SK-N-SH (cell line): Measurements from ENCODE around the gene C11orf86. TPM values are rescaled to one million over a fixed set of nuclear protein-coding genes. Genes with fewer than 3 reads are reported as not detected.
A peak's percentile ranks its signal among the peaks of the same experiment; 100 is the strongest.
"Not testable (repeated sequence)": the region's sequence is repeated elsewhere in the genome, so short reads cannot be mapped to it uniquely, and the experiment has no call there.

Experiments used
- CTCF ChIA-PET: fragments of 300-600, 350-600 bp; formaldehyde crosslinking; extraction: SDS; loops from one replicate; lab custom pipeline; 2021; lab: Yijun Ruan, JAX
- POLR2A ChIA-PET: fragments of 350-600 bp; sonication (Branson Sonifier 250); formaldehyde crosslinking; extraction: SDS; loops from one replicate; lab custom pipeline; 2020; ENCODE audit warnings: antibody characterized with exemption, inconsistent platforms; lab: Yijun Ruan, JAX
- DNase-seq: peaks from one replicate; pipeline ENCODE4 v3.0.0; 2012
- H2AFZ ChIP-seq: fragments of 200-600 bp; sonication (generic); 2 replicates; pipeline ENCODE4 v1.8.1; 2016; ENCODE audit warnings: antibody characterized with exemption, mild to moderate bottlenecking, low read depth
- H3F3A ChIP-seq: fragments of 200-600 bp; sonication (generic); replicated peaks from 2 replicates; pipeline ENCODE3; 2016; ENCODE audit warnings: antibody characterized with exemption, mild to moderate bottlenecking; ENCODE audit not compliant: insufficient read depth
- H3K27ac ChIP-seq, 2 experiments: fragments of 200-500 bp in 1 of 2; fragments of 200-600 bp in 1 of 2; sonication (Bioruptor generic) in 1 of 2; sonication (generic), shearing (Covaris generic) in 1 of 2; 2 replicates each; pipeline versions ENCODE4 v1.5.1 to v1.6.1; 2014 to 2016; ENCODE audit warnings: low read depth in 2 of 2, inconsistent platforms in 1 of 2, low read length in 1 of 2, mild to moderate bottlenecking in 1 of 2, mixed read lengths in 1 of 2
- H3K27me3 ChIP-seq: fragments of 200-600 bp; sonication (generic), shearing (Covaris generic); 2 replicates; pipeline ENCODE4 v1.6.1; 2016; ENCODE audit warnings: mixed run types; ENCODE audit not compliant: insufficient read depth
- H3K36me3 ChIP-seq, 2 experiments: fragments of 200-500 bp in 1 of 2; fragments of 200-600 bp in 1 of 2; sonication (Bioruptor generic) in 1 of 2; sonication (generic) in 1 of 2; replicated peaks in 1 of 2; 2 replicates each; pipeline versions ENCODE3 to v1.5.1; 2014 to 2016; ENCODE audit warnings: low read length in 1 of 2, mild to moderate bottlenecking in 1 of 2; ENCODE audit not compliant: insufficient read depth in 2 of 2, control insufficient read depth in 1 of 2
- H3K4me1 ChIP-seq, 2 experiments: fragments of 200-500 bp in 1 of 2; fragments of 200-600 bp in 1 of 2; sonication (Bioruptor generic) in 1 of 2; sonication (generic), shearing (Covaris generic) in 1 of 2; 2 replicates each; pipeline versions ENCODE4 v1.5.1 to v1.6.1; 2014 to 2016; ENCODE audit warnings: low read depth in 1 of 2, low read length in 1 of 2, mixed run types in 1 of 2; ENCODE audit not compliant: insufficient read depth in 2 of 2, control insufficient read depth in 1 of 2
- H3K4me2 ChIP-seq: fragments of 200-600 bp; sonication (generic), shearing (Covaris generic); 2 replicates; pipeline ENCODE4 v1.6.1; 2017; ENCODE audit warnings: mixed run types
- H3K4me3 ChIP-seq, 2 experiments: fragments of 200-500 bp in 1 of 2; fragments of 200-600 bp in 1 of 2; sonication (Bioruptor generic) in 1 of 2; sonication (generic), shearing (Covaris generic) in 1 of 2; 2 replicates each; pipeline versions ENCODE4 v1.5.1 to v1.8.1; 2014 to 2016; ENCODE audit warnings: low read depth in 2 of 2, inconsistent platforms in 1 of 2, low read length in 1 of 2, mild to moderate bottlenecking in 1 of 2, mixed read lengths in 1 of 2, moderate library complexity in 1 of 2
- H3K79me2 ChIP-seq: fragments of 200-600 bp; sonication (generic); 2 replicates; pipeline ENCODE4 v1.8.1; 2017; ENCODE audit warnings: mild to moderate bottlenecking; ENCODE audit not compliant: insufficient read depth
- H3K9ac ChIP-seq: fragments of 200-600 bp; sonication (generic); 2 replicates; pipeline ENCODE4 v1.6.1; 2017; ENCODE audit warnings: mixed run types
- H3K9me2 ChIP-seq: fragments of 200-600 bp; sonication (generic); 2 replicates; pipeline ENCODE4 v1.6.1; 2017; ENCODE audit warnings: mixed run types
- H3K9me3 ChIP-seq: fragments of 200-600 bp; sonication (generic); 2 replicates; pipeline ENCODE4 v1.6.1; 2017; ENCODE audit warnings: mixed run types, mild to moderate bottlenecking, moderate library complexity
- H4K20me1 ChIP-seq: fragments of 200-600 bp; sonication (generic); 2 replicates; pipeline ENCODE4 v1.6.1; 2017; ENCODE audit warnings: mild to moderate bottlenecking, mixed run types; ENCODE audit not compliant: insufficient read depth
- ELF1 ChIP-seq: IDR thresholded peaks from 2 replicates; pipeline ENCODE4 v1.4.0; 2012
- EP300 ChIP-seq, 2 experiments: IDR thresholded peaks; 2 replicates each; pipeline versions ENCODE4 v1.4.0 to v1.6.1; 2012; ENCODE audit warnings: borderline replicate concordance in 1 of 2, low read depth in 1 of 2, low read length in 1 of 2
- FOXM1 ChIP-seq: IDR thresholded peaks from 2 replicates; pipeline ENCODE4 v1.4.0; 2012; ENCODE audit warnings: low read depth, mild to moderate bottlenecking
- GABPA ChIP-seq: IDR thresholded peaks from 2 replicates; pipeline ENCODE4 v1.4.0; 2012; ENCODE audit warnings: low read depth, mild to moderate bottlenecking
- NFIC ChIP-seq: IDR thresholded peaks from 2 replicates; pipeline ENCODE4 v1.4.0; 2012; ENCODE audit warnings: borderline replicate concordance
- NRF1 ChIP-seq: IDR thresholded peaks from 2 replicates; pipeline ENCODE4 v1.6.1; 2012; ENCODE audit warnings: low read depth, mild to moderate bottlenecking, low read length
- POLR2AphosphoS5 ChIP-seq: IDR thresholded peaks from 2 replicates; pipeline ENCODE4 v1.6.1; 2012; ENCODE audit warnings: low read depth, low read length
- RCOR1 ChIP-seq: fragments of 150-350 bp; IDR thresholded peaks from 2 replicates; pipeline ENCODE4 v1.6.1; 2017; ENCODE audit warnings: antibody characterized with exemption, low read length
- SIN3A ChIP-seq: IDR thresholded peaks from 2 replicates; pipeline ENCODE4 v1.6.1; 2012; ENCODE audit warnings: low read depth, mild to moderate bottlenecking, low read length, moderate library complexity, borderline replicate concordance
- SMC3 ChIP-seq: IDR thresholded peaks from 2 replicates; pipeline ENCODE4 v1.6.1; 2012; ENCODE audit warnings: low read depth, low read length, improper control_type of control experiment
- TCF12 ChIP-seq: IDR thresholded peaks from 2 replicates; pipeline ENCODE4 v1.4.0; 2012
- TEAD4 ChIP-seq: IDR thresholded peaks from 2 replicates; pipeline ENCODE4 v1.4.0; 2012; ENCODE audit warnings: mild to moderate bottlenecking, borderline replicate concordance; ENCODE audit not compliant: insufficient read depth
- WGBS: methylation state at CpG from one replicate; pipeline ENCODE4 v1.1.6; 2017; ENCODE audit warnings: low lambda C conversion rate; 5-methylcytosine and 5-hydroxymethylcytosine counted together
- polyA plus RNA-seq, 3 experiments: library from polyadenylated mRNA; depleted of rRNA; stranded (reverse); fragments of >200 nt; gene quantifications; 2 replicates each; pipeline ENCODE4 v1.2.3, GENCODE V29; 2012
- TF ChIP-seq, protein P1 (sequence below): fragments of 200-600 bp; sonication (generic); IDR thresholded peaks from 2 replicates; pipeline ENCODE4 v1.6.1; 2017; ENCODE audit warnings: antibody characterized with exemption, mild to moderate bottlenecking, moderate library complexity
- TF ChIP-seq, protein P2 (sequence below): IDR thresholded peaks from 2 replicates; pipeline ENCODE4 v1.4.0; 2012; ENCODE audit warnings: low read depth, borderline replicate concordance
- TF ChIP-seq, protein P3 (sequence below): IDR thresholded peaks from 2 replicates; pipeline ENCODE4; 2012
- TF ChIP-seq, protein P4 (sequence below): IDR thresholded peaks from 2 replicates; pipeline ENCODE4 v1.4.0; 2012; ENCODE audit warnings: low read depth, borderline replicate concordance
- TF ChIP-seq, protein P5 (sequence below): fragments of 150-350 bp; IDR thresholded peaks from 2 replicates; pipeline ENCODE4 v1.6.1; 2016; ENCODE audit warnings: mild to moderate bottlenecking, low read depth, low read length

Gene C11orf86
- polyA plus RNA-seq, 1 of the 3 experiments (the other 2 are of a cell fraction): 0.08 TPM

DNA sequence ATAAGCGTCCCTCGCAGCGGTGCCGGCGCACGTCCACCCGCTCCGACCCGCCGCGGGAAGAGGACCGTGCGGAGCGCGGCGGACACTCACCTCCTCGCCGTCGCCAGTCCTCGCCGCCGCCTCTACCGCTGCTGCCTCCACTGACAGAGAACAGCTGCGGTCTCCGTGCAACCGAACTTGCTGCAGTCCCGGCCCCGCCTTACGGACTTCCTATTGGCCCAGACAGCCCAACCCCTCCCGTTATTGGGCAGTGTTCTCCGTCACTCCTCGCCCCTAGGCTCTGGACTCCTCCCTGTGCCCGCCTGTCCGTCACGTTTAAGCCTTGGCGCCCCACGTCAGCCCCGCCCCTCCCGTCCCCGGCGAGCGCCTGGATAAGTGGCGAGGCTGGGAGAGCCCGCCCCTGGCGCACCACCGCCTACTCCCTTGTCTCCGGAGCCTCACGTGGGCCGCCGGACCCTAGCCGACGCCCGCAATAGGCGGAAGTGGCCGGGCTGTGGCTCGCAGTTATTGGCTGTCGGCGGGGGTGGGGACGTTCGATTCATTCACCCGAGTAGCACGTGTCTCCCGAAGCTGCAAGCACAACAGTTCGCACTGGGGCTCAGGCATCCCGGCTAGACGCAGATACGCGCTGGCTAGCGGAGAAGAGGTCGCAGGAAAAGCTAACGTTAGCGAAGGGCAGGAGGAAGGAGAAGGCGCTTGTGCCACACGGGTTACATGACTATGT is 16.7 kb upstream of the C11orf86 start, which contains the start of gene PC (continued):
- TF ChIP-seq, protein P1, sequence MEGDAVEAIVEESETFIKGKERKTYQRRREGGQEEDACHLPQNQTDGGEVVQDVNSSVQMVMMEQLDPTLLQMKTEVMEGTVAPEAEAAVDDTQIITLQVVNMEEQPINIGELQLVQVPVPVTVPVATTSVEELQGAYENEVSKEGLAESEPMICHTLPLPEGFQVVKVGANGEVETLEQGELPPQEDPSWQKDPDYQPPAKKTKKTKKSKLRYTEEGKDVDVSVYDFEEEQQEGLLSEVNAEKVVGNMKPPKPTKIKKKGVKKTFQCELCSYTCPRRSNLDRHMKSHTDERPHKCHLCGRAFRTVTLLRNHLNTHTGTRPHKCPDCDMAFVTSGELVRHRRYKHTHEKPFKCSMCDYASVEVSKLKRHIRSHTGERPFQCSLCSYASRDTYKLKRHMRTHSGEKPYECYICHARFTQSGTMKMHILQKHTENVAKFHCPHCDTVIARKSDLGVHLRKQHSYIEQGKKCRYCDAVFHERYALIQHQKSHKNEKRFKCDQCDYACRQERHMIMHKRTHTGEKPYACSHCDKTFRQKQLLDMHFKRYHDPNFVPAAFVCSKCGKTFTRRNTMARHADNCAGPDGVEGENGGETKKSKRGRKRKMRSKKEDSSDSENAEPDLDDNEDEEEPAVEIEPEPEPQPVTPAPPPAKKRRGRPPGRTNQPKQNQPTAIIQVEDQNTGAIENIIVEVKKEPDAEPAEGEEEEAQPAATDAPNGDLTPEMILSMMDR: no peak
- TF ChIP-seq TEAD4: 0 out of 2 replicates have a peak, but pooled peaks have one; percentile 23
- TF ChIP-seq EP300 (IDR thresholded peaks at IDR 0.05; ENCODE audit: borderline replicate concordance in 1 of 2, low read depth in 1 of 2, low read length in 1 of 2): 0 out of 4 replicates have a peak, but pooled peaks have one; percentile 2 to 36
- TF ChIP-seq, protein P2, sequence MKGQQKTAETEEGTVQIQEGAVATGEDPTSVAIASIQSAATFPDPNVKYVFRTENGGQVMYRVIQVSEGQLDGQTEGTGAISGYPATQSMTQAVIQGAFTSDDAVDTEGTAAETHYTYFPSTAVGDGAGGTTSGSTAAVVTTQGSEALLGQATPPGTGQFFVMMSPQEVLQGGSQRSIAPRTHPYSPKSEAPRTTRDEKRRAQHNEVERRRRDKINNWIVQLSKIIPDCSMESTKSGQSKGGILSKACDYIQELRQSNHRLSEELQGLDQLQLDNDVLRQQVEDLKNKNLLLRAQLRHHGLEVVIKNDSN: peak; percentile 94
- peak; percentile 89 for TF ChIP-seq ELF1
- TF ChIP-seq SIN3A: peak; percentile 61
- TF ChIP-seq NFIC: no peak
- TF ChIP-seq, protein P3, sequence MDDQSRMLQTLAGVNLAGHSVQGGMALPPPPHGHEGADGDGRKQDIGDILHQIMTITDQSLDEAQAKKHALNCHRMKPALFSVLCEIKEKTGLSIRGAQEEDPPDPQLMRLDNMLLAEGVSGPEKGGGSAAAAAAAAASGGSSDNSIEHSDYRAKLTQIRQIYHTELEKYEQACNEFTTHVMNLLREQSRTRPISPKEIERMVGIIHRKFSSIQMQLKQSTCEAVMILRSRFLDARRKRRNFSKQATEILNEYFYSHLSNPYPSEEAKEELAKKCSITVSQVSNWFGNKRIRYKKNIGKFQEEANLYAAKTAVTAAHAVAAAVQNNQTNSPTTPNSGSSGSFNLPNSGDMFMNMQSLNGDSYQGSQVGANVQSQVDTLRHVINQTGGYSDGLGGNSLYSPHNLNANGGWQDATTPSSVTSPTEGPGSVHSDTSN: peak; percentile 99

DNA sequence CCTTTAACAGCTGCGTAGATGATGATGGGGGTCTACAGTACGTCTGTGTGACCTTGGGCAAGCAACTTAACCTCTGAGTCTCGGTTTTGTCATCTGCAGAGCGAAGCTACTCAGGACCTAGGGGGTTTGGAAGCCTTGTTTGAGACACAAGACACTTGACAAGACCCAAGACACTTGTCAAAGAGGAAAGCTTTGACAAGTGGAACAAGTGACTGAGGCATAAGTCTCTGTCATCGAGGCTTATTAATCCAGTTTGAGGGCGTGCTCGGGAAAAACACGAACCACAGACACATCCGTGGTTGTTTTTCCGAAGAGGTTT is 16.2 kb upstream of the C11orf86 start:
- no peaks in the 10 kb centered on the region for H3K79me2 ChIP-seq
- H3K4me1 ChIP-seq: peaks cover 0 to 21% of the 10 kb centered on the region in 2 experiments; a peak in 3 of 4 replicates
- H3K36me3 ChIP-seq: no peaks in the 10 kb centered on the region
- ChIA-PET POLR2A (interaction anchor here (1.2 to 1.3 kb wide), 2 partner anchors 103 to 239 kb away, joined by 3 to 4 read pairs; no protein-coding TSS in a partner anchor), CTCF (interaction anchor here (10.2 kb wide), 1 partner anchor 17 kb away, joined by 54 read pairs; the partner anchor contains the start of gene C11orf86)
- no peak for DNase-seq
- peak overlapping the region in 1 of 2 experiments; percentile 29; a peak in 1 of 4 replicates for H3K27ac ChIP-seq
- H3K9ac ChIP-seq: no peak overlapping the region
- H3F3A ChIP-seq: peaks cover 5% of the 10 kb centered on the region
- peak overlapping the region; percentile 75 for H3K4me2 ChIP-seq
- H3K27me3 ChIP-seq: no peaks in the 10 kb centered on the region
- H2AFZ ChIP-seq: peak overlapping the region; percentile 89
- 40% methylated on average over 10 of the region's 10 CpGs for WGBS
- H4K20me1 ChIP-seq: no peaks in the 10 kb centered on the region
- no peaks in the 10 kb centered on the region for H3K9me2 ChIP-seq
- TF ChIP-seq, protein P2: no peak
- TF ChIP-seq FOXM1 (no peak), SMC3 (no peak), NRF1 (no peak), POLR2AphosphoS5 (no peak), GABPA (no peak), TEAD4 (no peak), TCF12 (no peak), RCOR1 (no peak)
- TF ChIP-seq, protein P4, sequence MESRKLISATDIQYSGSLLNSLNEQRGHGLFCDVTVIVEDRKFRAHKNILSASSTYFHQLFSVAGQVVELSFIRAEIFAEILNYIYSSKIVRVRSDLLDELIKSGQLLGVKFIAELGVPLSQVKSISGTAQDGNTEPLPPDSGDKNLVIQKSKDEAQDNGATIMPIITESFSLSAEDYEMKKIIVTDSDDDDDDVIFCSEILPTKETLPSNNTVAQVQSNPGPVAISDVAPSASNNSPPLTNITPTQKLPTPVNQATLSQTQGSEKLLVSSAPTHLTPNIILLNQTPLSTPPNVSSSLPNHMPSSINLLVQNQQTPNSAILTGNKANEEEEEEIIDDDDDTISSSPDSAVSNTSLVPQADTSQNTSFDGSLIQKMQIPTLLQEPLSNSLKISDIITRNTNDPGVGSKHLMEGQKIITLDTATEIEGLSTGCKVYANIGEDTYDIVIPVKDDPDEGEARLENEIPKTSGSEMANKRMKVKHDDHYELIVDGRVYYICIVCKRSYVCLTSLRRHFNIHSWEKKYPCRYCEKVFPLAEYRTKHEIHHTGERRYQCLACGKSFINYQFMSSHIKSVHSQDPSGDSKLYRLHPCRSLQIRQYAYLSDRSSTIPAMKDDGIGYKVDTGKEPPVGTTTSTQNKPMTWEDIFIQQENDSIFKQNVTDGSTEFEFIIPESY: no peak
- TF ChIP-seq, protein P5, sequence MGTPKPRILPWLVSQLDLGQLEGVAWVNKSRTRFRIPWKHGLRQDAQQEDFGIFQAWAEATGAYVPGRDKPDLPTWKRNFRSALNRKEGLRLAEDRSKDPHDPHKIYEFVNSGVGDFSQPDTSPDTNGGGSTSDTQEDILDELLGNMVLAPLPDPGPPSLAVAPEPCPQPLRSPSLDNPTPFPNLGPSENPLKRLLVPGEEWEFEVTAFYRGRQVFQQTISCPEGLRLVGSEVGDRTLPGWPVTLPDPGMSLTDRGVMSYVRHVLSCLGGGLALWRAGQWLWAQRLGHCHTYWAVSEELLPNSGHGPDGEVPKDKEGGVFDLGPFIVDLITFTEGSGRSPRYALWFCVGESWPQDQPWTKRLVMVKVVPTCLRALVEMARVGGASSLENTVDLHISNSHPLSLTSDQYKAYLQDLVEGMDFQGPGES: no peak
- TF ChIP-seq, all 33 proteins: peak for 0
- Histone ChIP-seq H3K4me3 (peak overlapping the region; percentile 67 to 73; a peak in 3 of 4 replicates), H3K9me3 (no peaks in the 10 kb centered on the region)

DNA sequence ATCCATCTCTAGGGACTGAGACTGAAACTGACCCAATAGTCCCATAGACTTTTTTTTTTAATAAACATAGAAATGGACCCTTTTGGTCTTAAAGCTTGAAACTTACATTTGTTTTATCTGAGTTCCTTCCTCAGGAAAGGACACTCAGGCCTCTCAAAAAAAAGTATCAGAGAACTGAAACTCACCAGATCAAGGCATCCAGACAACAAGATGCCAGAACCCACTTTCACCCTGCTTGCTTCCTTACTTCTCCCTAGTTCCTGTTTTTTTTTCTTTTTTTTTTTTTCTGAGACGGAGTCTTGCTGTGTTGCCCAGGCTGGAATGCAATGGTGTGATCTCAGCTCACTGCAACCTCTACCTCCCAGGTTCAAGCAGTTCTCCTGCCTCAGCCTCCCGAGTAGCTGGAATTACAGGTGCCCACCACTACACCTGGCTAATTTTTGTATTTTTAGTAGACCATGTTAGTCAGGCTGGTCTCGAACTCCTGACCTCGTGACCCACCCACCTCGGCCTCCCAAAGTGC is 13.4 kb upstream of the C11orf86 start:
- H3K27me3 ChIP-seq, H4K20me1 ChIP-seq, POLR2A ChIA-PET, H3K36me3 ChIP-seq, H3K9ac ChIP-seq, H3K79me2 ChIP-seq, H3K4me3 ChIP-seq, H3K9me2 ChIP-seq, H3K27ac ChIP-seq, H3F3A ChIP-seq, H3K4me2 ChIP-seq, H2AFZ ChIP-seq, H3K9me3 ChIP-seq, DNase-seq: not testable (repeated sequence)
- WGBS: 73% methylated on average over 5 of the region's 5 CpGs
- CTCF ChIA-PET: interaction anchor here (10.2 kb wide), 1 partner anchor 14 kb away, joined by 54 read pairs; the partner anchor contains the start of gene C11orf86
- H3K4me1 ChIP-seq: peaks cover 0 to 14% of the 10 kb centered on the region in 2 experiments; a peak in 2 of 4 replicates
